CD4-positive, alpha-beta T cell treated with Interferon alpha-2 for 1 hour (primary cell): ENCODE data around the gene SPATA9.

Source experiments
- DNase-seq, 2 donors: peaks; one replicate each; pipeline ENCODE4 v3.0.0-alpha.2; 2020 to 2022

SPATA9 gene

GRCh38 chr5:95682891-95683290 is at the start of gene SPATA9:
Gene SPATA9, minus strand, starts transcription at chr5:95682991. Its CDS starts 137 bp downstream, at chr5:95682854.
- no peak for DNase-seq

GRCh38 chr5:95731571-95732554 is 49.1 kb upstream of the SPATA9 start:
- peak; percentile 3 to 19 for DNase-seq

- peak; percentile 30 to 37 for DNase-seq
Measured at GRCh38 chr5:95730730-95731570, 48.2 kb upstream of the SPATA9 start, which contains the start of gene RHOBTB3. Gene RHOBTB3, plus strand, starts transcription at chr5:95731336. Its CDS starts 347 bp downstream, at chr5:95731683.

GRCh38 chr5:95730011-95730700 is 47.4 kb upstream of the SPATA9 start:
- DNase-seq, result no peak

- no peak for DNase-seq
Measured at GRCh38 chr5:95729115-95730010, 46.6 kb upstream of the SPATA9 start.

GRCh38 chr5:95728494-95729114 is 45.8 kb upstream of the SPATA9 start:
- DNase-seq, result peak; percentile 3 to 29

- no peak for DNase-seq
Measured at GRCh38 chr5:95727764-95728191, 45.0 kb upstream of the SPATA9 start.

GRCh38 chr5:95726811-95727763 is 44.3 kb upstream of the SPATA9 start:
- no peak for DNase-seq

GRCh38 chr5:95725937-95726810 is 43.4 kb upstream of the SPATA9 start:
- no peak for DNase-seq

GRCh38 chr5:95725071-95725820 is 42.5 kb upstream of the SPATA9 start:
- no peak for DNase-seq

GRCh38 chr5:95723632-95724369 is 41.0 kb upstream of the SPATA9 start:
- no peak for DNase-seq

GRCh38 chr5:95721582-95722295 is 38.9 kb upstream of the SPATA9 start:
- DNase-seq, result no peak

GRCh38 chr5:95720094-95720786 is 37.4 kb upstream of the SPATA9 start:
- no peak for DNase-seq

- no peak for DNase-seq
Measured at GRCh38 chr5:95718738-95719137, 35.9 kb upstream of the SPATA9 start.

GRCh38 chr5:95718203-95718602 is 35.4 kb upstream of the SPATA9 start:
- peak in 1 of 2 donors; percentile 51 for DNase-seq

GRCh38 chr5:95717439-95717838 is 34.6 kb upstream of the SPATA9 start:
- DNase-seq, result no peak
